HEK293 (cell line): Measurements from ENCODE around the gene CABP1.
"Not testable (repeated sequence)": the region's sequence is repeated elsewhere in the genome, so short reads cannot be mapped to it uniquely, and the experiment has no call there.

ENCODE experiments used
- CTCF ChIA-PET: fragments of 350-600 bp; formaldehyde crosslinking; extraction: SDS; loops from one replicate; lab custom pipeline; 2021; ENCODE audit warnings: antibody characterized with exemption; lab: Yijun Ruan, JAX
- POLR2A ChIA-PET: fragments of 300-600 bp; formaldehyde crosslinking; extraction: SDS; loops from one replicate; lab custom pipeline; 2020; ENCODE audit warnings: antibody characterized with exemption, inconsistent platforms; lab: Yijun Ruan, JAX
- H3K27ac ChIP-seq: fragments of 200-500 bp; sonication (Bioruptor generic); 2 replicates; pipeline ENCODE4 v1.5.1; 2014; ENCODE audit warnings: low read depth, low read length, control low read depth, inconsistent platforms; ENCODE audit errors: extremely low read depth
- H3K36me3 ChIP-seq, 2 experiments: fragments of 200-500 bp in 1 of 2; sonication (Bioruptor generic) in 1 of 2; 1 replicate in 1 of 2; 2 replicates in 1 of 2; pipeline ENCODE4 v1.5.1; 2014 to 2017; ENCODE audit warnings: inconsistent platforms in 2 of 2, low read length in 2 of 2; ENCODE audit not compliant: control insufficient read depth in 2 of 2, insufficient read depth in 1 of 2
- H3K4me1 ChIP-seq: fragments of 200-500 bp; sonication (Bioruptor generic); 2 replicates; pipeline ENCODE4 v1.5.1; 2014; ENCODE audit warnings: mild to moderate bottlenecking, low read length, inconsistent platforms; ENCODE audit not compliant: control insufficient read depth, insufficient read depth
- H3K4me3 ChIP-seq: 2 replicates; pipeline ENCODE4 v1.5.1; 2011; ENCODE audit warnings: low read depth, mild to moderate bottlenecking, control low read depth, low read length, moderate library complexity
- H3K9me3 ChIP-seq: fragments of 200-500 bp; sonication (Bioruptor generic); 2 replicates; pipeline ENCODE4 v1.5.1; 2014; ENCODE audit warnings: low read depth, low read length, inconsistent platforms; ENCODE audit not compliant: control insufficient read depth, insufficient read depth
- MZF1 ChIP-seq: fragments of 450-650 bp; formaldehyde crosslinking; IDR thresholded peaks from 2 replicates; pipeline ENCODE4 v1.5.1; 2017; ENCODE audit warnings: missing biosample characterization, missing genetic modification characterization, borderline replicate concordance
- SP7 ChIP-seq: fragments of 450-650 bp; formaldehyde crosslinking; IDR thresholded peaks from 2 replicates; pipeline ENCODE4 v1.5.1; 2016; ENCODE audit warnings: missing biosample characterization, missing genetic modification characterization
- ZBTB17 ChIP-seq: fragments of 450-650 bp; formaldehyde crosslinking; IDR thresholded peaks from 2 replicates; pipeline ENCODE4 v1.5.1; 2016; ENCODE audit warnings: missing biosample characterization, missing genetic modification characterization
- ZBTB21 ChIP-seq: fragments of 450-650 bp; formaldehyde crosslinking; IDR thresholded peaks from 2 replicates; pipeline ENCODE4 v1.5.1; 2017; ENCODE audit warnings: missing biosample characterization, missing genetic modification characterization
- ZBTB26 ChIP-seq: fragments of 450-650 bp; formaldehyde crosslinking; optimal IDR thresholded peaks from 2 replicates; pipeline ENCODE3; 2016; ENCODE audit warnings: missing biosample characterization, mild to moderate bottlenecking, missing genetic modification characterization
- ZBTB8A ChIP-seq: fragments of 450-650 bp; formaldehyde crosslinking; IDR thresholded peaks from 2 replicates; pipeline ENCODE4 v1.5.1; 2016; ENCODE audit warnings: missing biosample characterization, missing genetic modification characterization
- ZNF157 ChIP-seq: fragments of 450-650 bp; formaldehyde crosslinking; IDR thresholded peaks from 2 replicates; pipeline ENCODE4 v1.5.1; 2016; ENCODE audit warnings: missing biosample characterization, missing genetic modification characterization
- ZNF174 ChIP-seq: fragments of 450-650 bp; formaldehyde crosslinking; IDR thresholded peaks from 2 replicates; pipeline ENCODE4 v1.5.0; 2017; ENCODE audit warnings: missing biosample characterization, mild to moderate bottlenecking, missing genetic modification characterization
- ZNF292 ChIP-seq: fragments of 450-650 bp; formaldehyde crosslinking; IDR thresholded peaks from 2 replicates; pipeline ENCODE4 v1.5.1; 2016; ENCODE audit warnings: low read depth, missing biosample characterization, missing genetic modification characterization, borderline replicate concordance
- ZNF416 ChIP-seq: fragments of 450-650 bp; formaldehyde crosslinking; IDR thresholded peaks from 2 replicates; pipeline ENCODE4 v1.5.1; 2016; ENCODE audit warnings: missing biosample characterization, missing genetic modification characterization
- ZNF585B ChIP-seq: fragments of 450-650 bp; formaldehyde crosslinking; IDR thresholded peaks from 2 replicates; pipeline ENCODE4 v1.5.1; 2016; ENCODE audit warnings: missing biosample characterization, missing genetic modification characterization
- ZNF76 ChIP-seq: fragments of 450-650 bp; formaldehyde crosslinking; IDR thresholded peaks from 2 replicates; pipeline ENCODE4; 2016; ENCODE audit warnings: low read depth, missing biosample characterization, missing genetic modification characterization, borderline replicate concordance

CABP1 gene

DNA sequence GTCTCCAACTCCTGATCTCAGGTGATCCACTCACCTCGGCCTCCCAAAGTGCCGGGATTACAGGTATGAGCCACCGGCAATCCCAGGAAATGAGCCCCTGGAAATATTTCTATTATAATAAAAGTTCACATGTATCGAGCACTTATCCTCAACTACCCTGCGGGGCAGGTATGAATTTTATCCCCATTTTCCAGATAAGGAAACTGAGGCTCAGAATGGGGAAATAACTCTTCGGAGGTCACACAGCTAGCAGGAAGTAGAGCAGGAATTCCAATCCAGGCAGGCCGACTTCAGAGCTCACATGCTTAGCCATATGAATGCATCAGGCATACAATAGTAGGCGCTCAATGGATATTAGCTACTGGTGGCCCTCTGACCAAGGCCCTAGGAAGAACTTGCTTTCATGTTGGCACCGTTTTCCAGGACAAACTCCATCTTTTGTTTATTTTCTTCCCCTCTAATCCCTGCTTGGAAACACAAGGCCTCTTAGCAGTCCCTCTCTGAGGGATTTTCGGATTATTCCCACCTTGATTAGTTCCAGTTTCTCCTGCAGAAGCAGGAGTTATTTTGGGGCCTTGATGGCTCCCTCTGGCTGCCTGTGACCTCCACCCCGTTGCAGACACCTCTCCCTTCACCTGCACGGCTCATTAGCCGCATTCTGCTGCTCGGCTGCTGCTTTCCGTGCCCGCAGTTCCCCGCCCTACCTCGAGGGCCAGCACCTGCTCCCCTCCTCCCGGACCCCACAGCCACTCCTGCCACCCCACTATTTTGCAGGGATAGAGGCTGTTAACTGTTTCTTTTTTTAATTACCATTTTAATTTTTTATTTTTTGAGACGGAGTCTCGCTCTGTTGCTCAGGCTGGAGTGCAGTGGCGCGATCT lies 40.5 kb upstream of the CABP1 start:
- H3K27ac ChIP-seq: no peak overlapping the region
- H3K4me3 ChIP-seq: no peak overlapping the region
- no peaks in the 10 kb centered on the region for H3K4me1 ChIP-seq
- no peak for TF ChIP-seq ZBTB8A (tag by site-specific recombination)
- TF ChIP-seq MZF1: no peak
- TF ChIP-seq ZBTB26 (tag by site-specific recombination): no peak
- no peak for TF ChIP-seq ZNF76 (tag by site-specific recombination)
- no peak for TF ChIP-seq ZBTB21
- TF ChIP-seq ZNF585B (tag by site-specific recombination): no peak
- no peak for TF ChIP-seq ZNF292 (tag by site-specific recombination)
- TF ChIP-seq SP7: no peak
- ChIA-PET CTCF (interaction anchor here (0.9 kb wide), 1 partner anchor 28 kb away, joined by 3 read pairs; no protein-coding TSS in a partner anchor), POLR2A (interaction anchor here (0.7 to 1.1 kb wide), 2 partner anchors 18 to 361 kb away, joined by 3 read pairs; partner anchors contain the start of gene POP5)
- H3K9me3 ChIP-seq: no peaks in the 10 kb centered on the region
- H3K36me3 ChIP-seq: no peaks in the 10 kb centered on the region

DNA sequence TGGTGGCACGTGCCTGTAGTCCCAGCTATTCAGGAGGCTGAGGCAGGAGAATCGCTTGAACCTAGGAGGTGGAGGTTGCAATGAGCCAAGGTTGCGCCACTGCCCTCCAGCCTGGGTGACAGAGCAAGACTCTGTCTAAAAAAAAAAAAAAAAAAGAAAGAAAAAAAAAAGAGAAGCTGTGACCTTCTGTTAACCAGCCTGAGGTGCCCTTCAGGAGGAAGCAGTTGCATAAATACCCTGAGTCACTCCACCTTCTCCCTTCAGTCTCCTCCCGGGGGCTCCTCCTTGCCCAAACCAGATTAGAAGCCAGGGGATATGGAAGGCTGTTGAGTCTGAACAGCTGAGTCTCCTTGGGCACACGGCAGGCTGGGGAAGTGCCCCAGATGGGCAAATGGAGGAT lies 38.0 kb upstream of the CABP1 start:
- H3K4me1 ChIP-seq, H3K9me3 ChIP-seq, H3K36me3 ChIP-seq, POLR2A ChIA-PET, H3K4me3 ChIP-seq, H3K27ac ChIP-seq: not testable (repeated sequence)
- CTCF ChIA-PET: interaction anchor here (0.8 to 1.9 kb wide), 3 partner anchors 10 to 47 kb away, joined by 3 to 9 read pairs (median 7); no protein-coding TSS in a partner anchor

DNA sequence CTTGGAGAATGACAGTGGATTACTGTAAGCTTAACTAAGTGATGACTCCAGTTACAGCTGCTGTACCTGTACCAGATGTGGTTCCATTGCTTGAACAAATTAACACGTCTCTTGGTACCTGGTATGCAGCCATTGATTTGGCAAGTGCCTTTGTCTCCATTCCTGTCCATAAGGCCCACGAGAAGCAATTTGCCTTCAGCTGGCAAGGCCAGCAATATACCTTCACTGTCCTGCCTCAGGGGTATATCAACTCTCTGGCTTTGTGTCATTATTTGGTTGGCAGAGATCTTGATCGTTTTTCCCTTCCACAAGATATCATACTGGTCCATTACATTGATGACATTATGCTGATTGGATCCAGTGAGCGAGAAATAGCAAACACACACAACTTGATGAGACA lies 29.9 kb upstream of the CABP1 start:
- no peak overlapping the region for H3K4me3 ChIP-seq

GRCh38 chr12:120611534-120611933 lies 28.9 kb upstream of the CABP1 start:
- POLR2A ChIA-PET, H3K4me3 ChIP-seq, H3K27ac ChIP-seq, H3K9me3 ChIP-seq, H3K36me3 ChIP-seq, H3K4me1 ChIP-seq: not testable (repeated sequence)
- CTCF ChIA-PET: interaction anchor here (0.7 to 0.9 kb wide), 2 partner anchors 9 to 100 kb away, joined by 3 read pairs; no protein-coding TSS in a partner anchor

More for the DNA sequence above, 29.9 kb upstream of the CABP1 start:
- no peaks in the 10 kb centered on the region for H3K9me3 ChIP-seq
- H3K36me3 ChIP-seq: no peaks in the 10 kb centered on the region
- TF ChIP-seq ZNF416 (tag by site-specific recombination) (no peak), ZNF157 (tag by site-specific recombination) (peak; percentile 96)
- CTCF ChIA-PET: interaction anchor here (0.6 kb wide), 1 partner anchor 234 kb away, joined by 3 read pairs; no protein-coding TSS in a partner anchor
- POLR2A ChIA-PET: no interaction called here
- H3K27ac ChIP-seq: no peak overlapping the region
- no peaks in the 10 kb centered on the region for H3K4me1 ChIP-seq

- Histone ChIP-seq H3K27ac (no peak overlapping the region), H3K4me3 (no peak overlapping the region), H3K4me1 (no peaks in the 10 kb centered on the region), H3K36me3 (no peaks in the 10 kb centered on the region), H3K9me3 (no peaks in the 10 kb centered on the region)
- TF ChIP-seq ZBTB17 (tag by site-specific recombination) (no peak), ZNF174 (tag by site-specific recombination) (no peak)
- ChIA-PET CTCF (interaction anchor here (1.1 kb wide), 1 partner anchor 32 kb away, joined by 5 read pairs; no protein-coding TSS in a partner anchor), POLR2A (no interaction called here)
These were observed 25.6 kb upstream of the CABP1 start for GRCh38 chr12:120614848-120615247.
